Measurements from ENCODE around the gene FAM234B. TPM values are rescaled to one million over a fixed set of nuclear protein-coding genes. Genes with fewer than 3 reads are reported as not detected.
A peak's percentile ranks its signal among the peaks of the same experiment; 100 is the strongest.

Gene FAM234B
- polyA plus RNA-seq, 3 donors: 1.6 to 3.2 (median 2.0) TPM

DNA sequence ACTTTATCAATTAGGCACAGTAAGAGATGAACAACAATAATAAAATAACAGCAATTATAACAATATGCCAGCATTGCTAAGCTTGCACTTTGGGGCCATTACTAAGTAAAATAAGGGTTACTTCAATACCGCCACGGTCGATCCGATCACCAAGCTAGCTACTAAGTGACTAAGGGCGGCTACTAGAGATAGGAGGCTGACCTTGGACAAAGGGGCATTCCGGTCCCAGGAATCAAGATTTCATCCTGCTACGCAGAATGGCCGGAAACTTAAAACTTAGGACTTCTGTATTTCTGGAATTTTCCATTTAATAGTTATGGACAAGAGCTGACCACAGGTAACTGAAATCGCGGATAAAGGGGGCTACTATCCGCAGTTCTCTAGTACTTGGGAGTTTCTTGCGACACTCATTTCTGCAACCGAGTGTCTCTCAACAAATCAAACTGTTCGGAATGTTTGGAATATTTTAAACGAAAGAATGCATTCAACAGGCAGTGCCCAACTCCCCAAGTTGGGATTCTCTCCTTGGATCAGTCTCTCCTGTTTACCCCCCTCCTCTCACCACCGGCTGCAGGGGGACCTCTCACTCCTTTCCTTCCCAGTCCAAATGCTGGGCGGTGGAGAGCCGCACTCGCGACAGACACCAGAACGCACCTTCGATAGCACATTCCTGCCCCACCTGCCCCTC, 44.8 kb upstream of the FAM234B start:
- peaks cover 0 to 3% (median 0%) of the 10 kb centered on the region in 3 donors for H3K27me3 Mint-ChIP-seq (ENCODE audit: low read depth in 3 of 3)
- Histone ChIP-seq H3K9me3 (replicated peaks in 1 of 2; ENCODE audit: control insufficient read depth in 1 of 2, insufficient read depth in 1 of 2, low read length in 2 of 2) (no peaks in the 10 kb centered on the region), H3K4me3 (replicated peaks in 1 of 3; ENCODE audit: low read depth in 2 of 3, low read length in 3 of 3) (peak overlapping the region; percentile 77 to 91 (median 81)), H2AFZ (ENCODE audit: insufficient read depth, low read depth, low read length, poor library complexity, severe bottlenecking) (peak overlapping the region; percentile 91), H3K4me2 (replicated peaks; ENCODE audit: extremely low read depth, low read length, poor library complexity, severe bottlenecking) (peak overlapping the region; percentile 95), H3K9ac (ENCODE audit: insufficient read depth, low read length, poor library complexity, severe bottlenecking) (peak overlapping the region; percentile 95), H3K27me3 (ENCODE audit: control insufficient read depth in 2 of 2, insufficient read depth in 2 of 2, low read length in 2 of 2) (no peaks in the 10 kb centered on the region), H3K4me1 (ENCODE audit: control insufficient read depth in 1 of 2, insufficient read depth in 2 of 2, low read length in 2 of 2) (peaks cover 39 to 44% of the 10 kb centered on the region in 2 donors), H4K20me1 (ENCODE audit: insufficient read depth, low read length) (no peaks in the 10 kb centered on the region), H3K27ac (ENCODE audit: low read depth in 1 of 2, low read length in 2 of 2) (peak overlapping the region in 1 of 2 donors; percentile 82), H3K79me2 (ENCODE audit: insufficient read depth, low read length) (peaks cover 60% of the 10 kb centered on the region), H3K36me3 (replicated peaks in 1 of 2; ENCODE audit: control insufficient read depth in 1 of 2, insufficient read depth in 2 of 2, low read length in 2 of 2) (no peaks in the 10 kb centered on the region)
- peaks cover 0 to 2% (median 0%) of the 10 kb centered on the region in 7 donors for H3K9me3 Mint-ChIP-seq
- H3K27ac Mint-ChIP-seq: peak overlapping the region; percentile 68 to 99 (median 92)
- DNase-seq: no peak
- 50% methylated on average over 9 of the region's 22 CpGs for WGBS (ENCODE audit: insufficient coverage)
- peak overlapping the region; percentile 91 to 98 for H3K4me3 Mint-ChIP-seq
- intact Hi-C loops (cut with micrococcal nuclease): no loop called here
- H3K36me3 Mint-ChIP-seq: peaks cover 6 to 19% of the 10 kb centered on the region in 2 donors
- peaks cover 64% of the 10 kb centered on the region for H3K4me1 Mint-ChIP-seq
- TF ChIP-seq, protein P1, sequence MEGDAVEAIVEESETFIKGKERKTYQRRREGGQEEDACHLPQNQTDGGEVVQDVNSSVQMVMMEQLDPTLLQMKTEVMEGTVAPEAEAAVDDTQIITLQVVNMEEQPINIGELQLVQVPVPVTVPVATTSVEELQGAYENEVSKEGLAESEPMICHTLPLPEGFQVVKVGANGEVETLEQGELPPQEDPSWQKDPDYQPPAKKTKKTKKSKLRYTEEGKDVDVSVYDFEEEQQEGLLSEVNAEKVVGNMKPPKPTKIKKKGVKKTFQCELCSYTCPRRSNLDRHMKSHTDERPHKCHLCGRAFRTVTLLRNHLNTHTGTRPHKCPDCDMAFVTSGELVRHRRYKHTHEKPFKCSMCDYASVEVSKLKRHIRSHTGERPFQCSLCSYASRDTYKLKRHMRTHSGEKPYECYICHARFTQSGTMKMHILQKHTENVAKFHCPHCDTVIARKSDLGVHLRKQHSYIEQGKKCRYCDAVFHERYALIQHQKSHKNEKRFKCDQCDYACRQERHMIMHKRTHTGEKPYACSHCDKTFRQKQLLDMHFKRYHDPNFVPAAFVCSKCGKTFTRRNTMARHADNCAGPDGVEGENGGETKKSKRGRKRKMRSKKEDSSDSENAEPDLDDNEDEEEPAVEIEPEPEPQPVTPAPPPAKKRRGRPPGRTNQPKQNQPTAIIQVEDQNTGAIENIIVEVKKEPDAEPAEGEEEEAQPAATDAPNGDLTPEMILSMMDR (IDR thresholded peaks at IDR 0.05): no peak

DNA sequence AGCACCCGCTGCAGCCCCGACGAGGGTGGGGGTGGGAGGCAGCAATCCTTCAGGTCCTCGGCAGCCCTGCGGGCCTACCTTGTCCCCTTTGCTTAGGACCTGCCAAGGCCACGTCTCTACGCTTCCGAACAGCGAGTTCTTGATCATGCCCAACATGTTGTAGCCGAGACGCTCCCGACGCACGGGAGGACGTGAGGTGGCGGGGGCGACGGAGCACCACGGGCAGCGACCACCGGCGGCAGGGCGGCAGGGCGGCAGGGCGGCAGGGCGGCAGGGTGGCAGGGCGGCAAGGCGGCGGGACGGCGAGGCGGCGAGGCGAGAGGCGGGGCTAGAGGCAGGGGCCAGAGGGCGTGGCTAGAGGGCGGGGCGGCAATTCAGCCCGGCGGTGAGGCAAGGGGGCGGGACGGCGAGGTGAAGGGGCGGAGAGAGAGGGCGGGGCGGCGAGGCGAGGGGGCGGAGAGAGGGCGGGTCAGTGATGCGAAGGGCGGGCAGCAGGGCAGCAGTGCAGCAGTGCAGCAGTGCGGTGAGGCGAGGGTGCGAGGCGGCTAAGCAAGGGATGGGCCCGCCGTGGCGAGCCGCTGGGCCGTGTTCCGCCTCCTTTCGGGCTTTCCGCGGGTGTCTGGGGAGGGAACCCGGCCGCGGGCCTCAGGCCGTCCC, 44.1 kb upstream of the FAM234B start, which contains the start of gene HEBP1:
TSS of gene HEBP1 (minus strand) at position 307 of the 657 bp plus-strand sequence. CDS start at position 156, 151 bp downstream.
- H3K4me2 ChIP-seq (replicated peaks; ENCODE audit: extremely low read depth, low read length, poor library complexity, severe bottlenecking): peak within 1 kb of the TSS; percentile 95
- no peaks in the 10 kb centered on the region for H3K27me3 ChIP-seq (ENCODE audit: control insufficient read depth in 2 of 2, insufficient read depth in 2 of 2, low read length in 2 of 2)
- H3K9me3 ChIP-seq (replicated peaks in 1 of 2; ENCODE audit: control insufficient read depth in 1 of 2, insufficient read depth in 1 of 2, low read length in 2 of 2): no peaks in the 10 kb centered on the region
- H3K4me3 ChIP-seq (replicated peaks in 1 of 3; ENCODE audit: low read depth in 2 of 3, low read length in 3 of 3): peak within 1 kb of the TSS; percentile 77 to 91 (median 89)
- H3K36me3 ChIP-seq (replicated peaks in 1 of 2; ENCODE audit: control insufficient read depth in 1 of 2, insufficient read depth in 2 of 2, low read length in 2 of 2): no peaks in the 10 kb centered on the region
- H3K9me3 Mint-ChIP-seq: peaks cover 0 to 2% (median 0%) of the 10 kb centered on the region in 7 donors
- under 1% methylated on average over 59 of the region's 69 CpGs for WGBS (ENCODE audit: insufficient coverage)
- H3K27me3 Mint-ChIP-seq (ENCODE audit: low read depth in 3 of 3): peaks cover 0 to 3% (median 0%) of the 10 kb centered on the region in 3 donors
- peak within 1 kb of the TSS; percentile 91 to 98 for H3K4me3 Mint-ChIP-seq
- TF ChIP-seq, protein P1 (IDR thresholded peaks at IDR 0.05): no peak
- H3K36me3 Mint-ChIP-seq: peaks cover 6 to 19% of the 10 kb centered on the region in 2 donors
- H3K4me1 Mint-ChIP-seq: peaks cover 68% of the 10 kb centered on the region
- peaks cover 39 to 44% of the 10 kb centered on the region in 2 donors for H3K4me1 ChIP-seq (ENCODE audit: control insufficient read depth in 1 of 2, insufficient read depth in 2 of 2, low read length in 2 of 2)
- DNase-seq: peak; percentile 87 to 94 (median 92)
- H3K27ac Mint-ChIP-seq: peak within 1 kb of the TSS; percentile 96 to 99 (median 98)
- intact Hi-C loops (cut with micrococcal nuclease): loop anchor here (5.0 kb wide), 3 partner anchors 97 to 212 kb away; partner anchors contain the start of gene GSG1 (in 1 of the 2)
- H4K20me1 ChIP-seq (ENCODE audit: insufficient read depth, low read length): no peaks in the 10 kb centered on the region
- peaks cover 54% of the 10 kb centered on the region for H3K79me2 ChIP-seq (ENCODE audit: insufficient read depth, low read length)
- peak within 1 kb of the TSS; percentile 95 to 97 for H3K27ac ChIP-seq (ENCODE audit: low read depth in 1 of 2, low read length in 2 of 2)
- H2AFZ ChIP-seq (ENCODE audit: insufficient read depth, low read depth, low read length, poor library complexity, severe bottlenecking): peak within 1 kb of the TSS; percentile 91
- peak within 1 kb of the TSS; percentile 95 for H3K9ac ChIP-seq (ENCODE audit: insufficient read depth, low read length, poor library complexity, severe bottlenecking)
